Fibroblast of skin of right biceps (primary cell): ENCODE results near the gene TRIM47.
A peak's percentile ranks its signal among the peaks of the same experiment; 100 is the strongest.
"Not testable (repeated sequence)": the region's sequence is repeated elsewhere in the genome, so short reads cannot be mapped to it uniquely, and the experiment has no call there.

Source experiments
- DNase-seq: peaks from one replicate; pipeline ENCODE4 v3.0.0-alpha.2; 2013

Gene TRIM47

DNA sequence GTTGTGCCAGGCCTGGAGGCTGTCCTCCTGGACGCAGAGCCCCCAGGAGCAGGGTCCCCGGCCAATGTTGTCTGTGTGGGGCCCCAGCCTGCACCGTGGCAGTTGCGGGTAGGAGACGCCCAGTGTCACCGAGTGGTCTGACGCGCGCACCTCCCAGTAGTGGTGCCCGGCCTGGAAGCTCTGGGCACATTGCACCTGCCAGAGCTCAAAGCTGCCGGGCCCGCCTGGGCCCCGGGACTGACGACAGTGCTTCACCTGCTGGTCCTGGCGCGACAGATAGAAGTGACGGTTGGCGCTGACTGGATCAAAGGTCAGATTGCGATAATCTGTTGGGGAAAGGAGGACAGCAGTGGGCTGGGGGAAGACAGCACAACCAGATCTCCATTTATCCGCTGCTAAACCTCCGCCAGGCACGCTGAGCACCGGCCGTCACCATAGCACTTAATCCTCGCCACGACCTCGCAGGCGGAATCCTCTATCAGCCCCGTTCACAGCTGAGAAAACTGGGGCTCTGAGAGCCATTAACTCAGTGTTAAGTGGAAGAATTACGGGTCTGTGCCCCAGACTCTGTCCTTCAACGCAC is 12.7 kb upstream of the TRIM47 start:
- DNase-seq: no peak

GRCh38 chr17:75889454-75889853 is 11.1 kb upstream of the TRIM47 start:
- no peak for DNase-seq

GRCh38 chr17:75888484-75888883 is 10.1 kb upstream of the TRIM47 start:
- DNase-seq: no peak

- DNase-seq: not testable (repeated sequence)
These were observed 7.5 kb upstream of the TRIM47 start for GRCh38 chr17:75885860-75886259.

DNA sequence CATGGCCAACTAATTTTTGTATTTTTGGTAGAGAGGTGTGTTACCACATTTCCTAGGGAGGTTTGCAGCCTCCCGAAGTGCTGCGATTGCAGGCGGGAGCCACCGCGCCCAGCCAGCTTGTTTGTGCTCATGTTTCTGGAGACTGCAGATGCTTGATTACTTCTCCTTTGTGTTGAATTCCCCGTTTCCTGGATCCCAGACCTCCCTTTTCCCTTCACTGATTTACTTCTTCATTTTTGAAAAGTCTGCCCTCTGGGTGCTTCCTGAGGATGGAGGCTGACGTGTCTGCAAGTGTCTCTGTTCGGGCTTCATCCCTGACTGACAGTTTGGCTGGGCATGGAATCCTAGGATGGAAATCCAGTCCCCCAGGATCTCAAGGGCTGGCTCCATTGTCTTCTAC is 7.0 kb upstream of the TRIM47 start:
- DNase-seq: no peak

DNA sequence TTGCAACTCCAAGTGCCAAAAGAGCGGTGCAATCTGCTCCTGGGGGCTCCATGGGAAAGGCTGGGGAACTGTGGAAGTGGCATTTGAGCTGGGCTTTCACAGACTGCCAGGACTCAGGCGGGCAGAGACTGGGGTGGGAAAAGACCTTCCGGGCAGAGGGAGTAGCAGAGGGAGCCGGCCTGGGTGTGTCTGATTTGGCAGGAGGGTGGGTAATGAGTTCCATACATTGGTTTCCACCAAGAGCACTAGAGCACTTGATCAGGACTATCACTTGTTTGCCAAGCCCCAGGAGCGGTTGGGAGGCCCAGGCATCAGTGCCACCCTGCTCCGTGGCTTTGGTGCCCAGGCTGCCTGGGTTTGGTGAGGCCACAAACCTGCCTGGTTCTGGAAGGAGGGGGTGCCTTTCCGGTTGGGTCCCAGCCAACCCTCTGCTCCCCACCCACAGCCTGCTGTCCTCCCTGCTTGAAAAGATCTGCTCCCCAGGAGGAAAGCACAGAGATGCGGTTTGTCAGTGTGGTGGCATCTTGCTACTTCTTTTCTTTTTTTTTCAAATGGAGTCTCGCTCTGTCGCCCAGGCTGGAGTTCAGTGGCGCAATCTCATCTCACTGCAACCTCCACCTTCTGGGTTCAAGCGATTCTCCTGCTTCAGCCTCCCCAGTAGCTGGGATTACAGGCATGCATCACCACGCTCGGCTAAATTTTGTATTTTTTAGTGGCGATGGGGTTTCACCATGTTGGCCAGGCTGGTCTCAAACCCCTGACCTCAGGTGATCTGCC is 3.5 kb upstream of the TRIM47 start:
- DNase-seq: no peak

DNA sequence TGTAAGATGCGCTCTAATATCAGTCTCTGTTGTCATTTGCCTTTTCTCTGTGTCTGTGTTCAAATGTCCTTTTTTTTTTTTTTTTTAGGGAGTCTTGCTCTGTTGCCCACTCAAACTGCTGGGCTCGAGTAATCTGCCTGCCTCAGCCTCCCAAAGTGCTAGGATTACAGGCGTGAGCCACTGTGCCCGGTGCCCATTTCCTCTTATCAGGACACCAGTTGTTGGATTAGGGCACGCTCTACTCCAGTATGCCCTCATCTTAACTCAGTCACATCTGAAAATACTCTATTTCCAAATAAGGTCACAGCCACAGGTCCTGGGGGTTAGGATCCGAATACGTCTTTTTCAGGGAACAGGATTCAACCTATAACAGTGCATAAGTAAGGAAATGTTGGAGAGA is 1.9 kb upstream of the TRIM47 start:
- no peak for DNase-seq

- peak; percentile 53 for DNase-seq
These were observed 618 bp downstream of the TRIM47 start for GRCh38 chr17:75877752-75878173.

- DNase-seq: peak; percentile 87
These were observed 1.2 kb downstream of the TRIM47 start for GRCh38 chr17:75876938-75877751.

DNA sequence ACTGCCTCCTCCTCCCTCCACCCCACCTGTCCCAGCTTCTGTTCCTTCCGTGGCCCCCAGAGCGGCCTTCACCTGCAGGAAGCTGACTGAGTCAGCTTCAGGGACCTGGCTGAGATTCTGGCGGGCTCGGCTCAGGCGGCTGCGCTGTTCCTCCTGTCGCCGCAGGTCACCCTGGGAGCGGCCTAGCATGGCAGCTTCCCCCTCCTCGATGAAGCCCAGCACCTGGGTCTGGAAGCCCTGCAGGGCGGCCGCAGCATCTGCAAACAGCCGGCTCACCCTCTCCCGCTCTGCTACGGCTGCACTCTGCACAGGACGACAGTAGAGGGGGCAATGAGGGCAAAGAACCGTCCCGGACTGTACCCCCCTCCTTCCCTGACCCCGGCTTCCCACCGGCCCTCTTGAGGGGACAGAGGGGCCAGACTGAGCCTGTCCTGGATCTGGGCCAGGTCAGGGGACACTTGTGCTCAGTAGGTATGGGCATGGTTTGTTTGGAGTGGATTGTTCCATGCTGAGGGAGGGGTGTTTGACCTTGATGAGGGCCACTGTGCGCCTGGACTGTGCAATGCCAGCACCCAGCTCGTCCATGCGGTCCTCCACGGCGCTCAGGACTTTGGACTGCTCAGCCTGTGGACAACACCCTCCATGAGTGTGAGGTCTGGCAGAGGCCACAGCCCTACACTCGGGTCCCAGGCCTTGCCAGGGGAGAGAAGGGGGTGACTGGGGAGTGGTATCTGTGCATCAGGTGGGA is 2.0 kb downstream of the TRIM47 start:
- no peak for DNase-seq

- no peak for DNase-seq
These were observed 2.5 kb downstream of the TRIM47 start for GRCh38 chr17:75875940-75876189.

DNA sequence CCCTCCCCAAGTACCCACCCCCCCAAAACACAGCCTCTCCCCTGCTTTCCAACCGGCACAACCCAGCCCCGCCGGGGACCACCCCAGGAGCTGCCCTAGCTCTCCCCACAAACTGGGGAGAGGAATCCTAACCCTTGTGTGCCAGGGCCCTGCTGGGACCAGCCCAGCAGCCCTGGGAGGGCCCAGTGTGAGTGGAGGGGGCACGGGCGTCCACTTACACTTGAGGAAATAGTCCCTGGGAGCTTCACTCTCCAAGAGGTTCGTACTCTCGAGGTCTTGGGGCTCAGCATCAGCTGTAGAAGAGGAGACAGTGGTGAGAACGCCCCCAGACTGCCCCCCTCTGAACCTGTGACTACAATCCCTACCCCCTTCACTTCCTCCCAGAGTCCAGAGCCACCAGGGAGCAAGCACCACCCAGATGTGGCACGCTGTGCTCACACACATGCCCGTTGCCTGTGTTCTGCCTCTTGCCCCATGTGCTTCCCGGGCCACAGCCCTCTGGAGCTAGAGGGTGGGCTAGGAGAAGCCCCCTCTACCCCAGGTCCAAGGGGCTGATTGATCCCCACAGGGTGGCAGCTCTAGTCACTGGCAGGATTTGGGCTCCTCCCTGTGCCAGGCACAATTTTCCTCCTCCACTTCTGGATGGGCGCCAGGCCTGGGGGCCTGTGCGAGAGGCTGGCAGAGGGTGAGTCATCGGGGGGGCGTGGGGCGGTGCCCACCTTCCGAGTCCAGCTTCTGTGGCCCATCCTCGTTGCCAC is 3.0 kb downstream of the TRIM47 start:
- no peak for DNase-seq

DNA sequence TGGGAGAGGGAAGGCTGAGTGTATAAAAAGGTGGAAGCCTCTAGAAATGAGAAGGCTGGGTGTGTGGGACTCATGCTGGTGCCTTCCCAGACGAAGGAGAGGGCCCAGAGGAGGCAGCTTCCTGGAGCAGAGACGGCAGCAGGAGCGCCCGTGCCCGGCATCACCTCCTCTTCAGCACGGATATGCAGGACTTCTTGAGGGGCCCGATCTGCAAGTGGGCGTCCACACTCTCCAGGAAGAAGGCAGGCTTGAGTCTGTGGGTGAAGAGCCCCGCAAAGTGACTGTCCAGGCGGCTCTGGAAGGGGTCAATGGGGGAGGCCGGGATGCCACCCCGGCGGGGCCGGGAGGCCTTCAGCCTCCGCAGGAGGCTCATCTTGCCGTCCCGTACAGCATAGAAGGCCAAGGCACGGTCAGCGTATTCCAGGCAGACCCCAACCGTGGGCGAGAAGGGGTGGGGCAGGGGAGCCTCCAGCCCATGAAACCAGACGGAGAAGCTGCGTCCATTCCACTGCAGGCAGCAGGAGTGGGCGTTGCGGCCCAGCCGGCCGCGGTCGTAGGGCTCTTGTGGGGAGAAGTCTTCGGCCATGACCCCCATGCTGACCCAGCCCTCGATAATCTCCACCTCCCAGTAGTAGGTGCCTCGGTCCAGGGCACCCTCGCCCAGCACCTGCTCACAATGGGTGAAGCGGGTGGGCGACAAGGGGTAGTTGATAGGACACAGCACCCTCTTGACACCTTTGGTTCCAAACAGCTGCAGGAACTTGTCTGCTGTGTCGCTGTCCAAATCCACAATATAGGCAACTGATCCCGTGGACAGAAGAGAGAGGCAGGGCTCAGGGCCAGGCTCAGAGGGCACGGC is 3.8 kb downstream of the TRIM47 start:
- DNase-seq: no peak

DNA sequence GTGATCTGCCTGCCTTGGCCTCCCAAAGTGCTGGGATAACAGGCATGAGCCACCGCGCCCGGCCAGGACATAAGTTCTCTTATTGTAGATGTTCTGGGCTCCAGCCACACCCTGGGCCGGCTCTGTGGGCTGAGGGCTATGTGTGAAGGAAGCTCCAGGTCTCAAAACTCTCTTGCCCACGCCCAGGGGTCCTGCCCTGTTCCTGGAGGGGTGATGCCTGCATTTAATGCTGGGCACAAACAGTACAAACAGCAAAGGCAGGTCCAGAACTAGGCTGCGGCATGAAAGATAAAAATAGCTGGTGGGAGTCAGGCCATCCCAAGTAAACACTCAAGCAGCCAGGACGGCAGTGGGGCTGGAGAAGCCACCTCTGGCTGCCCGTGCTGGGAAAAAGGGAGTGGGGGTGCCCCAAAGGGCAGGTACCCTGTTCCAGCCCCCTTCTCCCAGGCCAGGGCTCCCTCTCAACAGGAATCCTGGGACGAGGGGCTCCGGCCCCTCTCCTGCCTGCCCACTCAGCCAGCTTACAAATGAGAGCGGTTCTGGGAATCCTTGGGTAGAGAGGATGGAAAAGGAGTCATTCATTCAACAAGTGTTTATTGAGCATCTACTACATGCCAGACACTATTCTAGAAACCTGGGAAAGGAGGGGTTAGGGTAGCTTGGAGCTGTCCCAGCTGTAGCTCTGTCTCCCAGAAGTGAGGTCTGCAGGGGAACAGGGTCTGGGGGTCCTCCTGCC is 4.6 kb downstream of the TRIM47 start:
- no peak for DNase-seq

DNA sequence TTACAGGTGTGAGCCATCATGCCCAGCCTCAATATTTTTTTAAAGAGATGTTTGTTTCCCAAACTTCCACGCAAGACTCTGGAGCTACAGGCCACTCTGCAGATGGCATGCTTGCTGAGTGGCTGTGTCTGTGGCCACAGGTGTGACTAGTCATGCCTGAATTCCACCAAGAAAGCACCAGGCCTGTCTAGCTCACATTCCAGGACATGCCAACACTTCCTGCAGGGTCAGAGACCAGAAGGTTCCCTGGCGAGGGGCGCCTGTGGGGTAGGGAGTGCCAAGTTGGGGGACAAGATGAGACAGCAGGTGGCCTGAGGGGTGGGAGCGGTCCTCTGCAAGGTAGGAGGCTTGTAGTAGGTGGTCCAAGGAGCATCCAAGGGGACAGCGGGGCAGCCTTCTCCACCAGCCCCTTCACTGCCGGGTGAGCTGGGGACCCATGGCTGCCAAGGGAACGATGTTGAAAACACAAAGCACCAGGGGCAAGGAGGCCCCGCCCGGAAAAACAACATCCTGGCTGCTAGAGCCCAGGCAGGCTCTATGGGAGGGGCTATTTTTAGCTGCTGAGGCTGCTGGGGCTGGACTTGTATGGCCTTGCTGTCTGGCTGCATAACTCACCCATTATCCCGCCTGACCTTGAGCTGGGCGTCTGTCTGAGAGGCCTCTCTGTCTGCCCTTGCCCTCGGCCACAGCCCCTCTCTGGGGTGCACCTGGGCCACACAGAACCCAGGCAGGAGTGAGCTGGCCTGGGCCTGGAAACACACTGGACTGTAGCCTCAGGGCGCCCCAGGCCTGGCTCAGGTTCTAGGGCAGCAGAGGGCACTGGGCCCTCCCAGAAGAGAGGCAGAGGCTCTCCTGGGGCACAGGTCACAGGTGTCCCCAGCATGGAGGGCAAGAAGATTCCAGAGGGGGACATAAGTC is 5.7 kb downstream of the TRIM47 start:
- peak; percentile 53 for DNase-seq

DNA sequence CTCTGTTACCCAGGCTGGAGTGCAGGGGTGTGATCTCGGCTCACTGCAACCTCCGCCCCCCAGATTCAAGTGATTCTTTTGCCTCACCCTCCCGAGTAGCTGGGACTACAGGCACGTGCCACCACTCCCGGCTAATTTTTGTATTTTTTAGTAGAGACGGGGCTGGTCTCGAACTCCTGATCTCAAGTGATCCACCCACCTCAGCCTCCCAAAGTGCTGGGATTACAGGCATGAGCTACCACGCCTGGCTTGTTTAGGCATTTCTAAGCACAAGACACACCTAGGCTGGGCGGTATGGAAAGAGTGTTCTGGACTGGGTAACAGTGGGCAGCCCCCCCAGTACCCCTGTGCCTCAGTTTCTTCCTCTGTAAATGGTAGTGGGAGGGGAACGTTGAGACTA is 8.2 kb downstream of the TRIM47 start:
- DNase-seq: not testable (repeated sequence)

DNA sequence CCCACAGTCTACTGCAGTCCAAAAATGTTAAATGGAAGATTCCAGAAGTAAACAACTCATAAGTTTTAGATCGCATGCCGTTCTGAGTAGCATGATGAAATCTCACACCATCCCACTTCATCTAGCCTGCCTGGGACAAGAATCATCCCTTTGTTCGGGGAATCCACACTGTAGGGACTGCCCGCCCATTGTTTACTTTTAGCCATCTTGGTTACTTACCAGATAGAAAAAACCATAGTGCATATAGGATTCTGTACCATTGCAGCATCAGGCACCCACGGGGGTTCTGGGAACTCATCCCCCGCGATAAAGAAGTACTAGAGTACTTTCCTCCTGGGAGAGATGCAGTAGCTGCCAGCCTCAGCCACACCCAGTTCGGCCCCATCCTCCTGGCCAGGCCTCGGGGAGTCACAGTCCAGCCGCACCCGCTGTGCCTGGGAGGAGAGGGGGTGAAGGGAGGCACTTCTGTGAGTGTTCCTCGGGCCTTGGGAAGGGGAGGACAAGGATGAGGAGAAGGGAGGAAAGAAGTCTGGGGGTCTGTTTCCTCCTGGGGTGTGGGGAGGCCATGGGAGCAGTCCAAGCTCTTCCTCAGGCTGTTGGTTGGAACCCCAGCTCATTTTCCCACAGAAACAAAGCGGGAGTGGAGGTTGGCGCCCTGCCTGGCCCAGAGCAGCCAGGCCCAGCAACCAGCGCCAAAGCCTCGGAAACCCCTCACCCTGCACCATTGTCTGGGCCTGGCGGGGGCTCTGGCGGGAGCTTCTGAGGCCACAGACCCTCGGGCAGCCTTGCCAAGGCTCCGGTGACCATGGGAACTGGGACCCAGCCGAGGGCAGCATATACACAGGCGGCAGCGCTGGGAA is 8.9 kb downstream of the TRIM47 start:
- DNase-seq: no peak

- DNase-seq: not testable (repeated sequence)
These were observed 9.6 kb downstream of the TRIM47 start for GRCh38 chr17:75868730-75869281.
